SK-N-MC (cell line): ENCODE measurements around the gene PRAC1.

ENCODE experiments used
- EZH2 ChIP-seq: fragments of 200-600 bp; sonication (generic); IDR thresholded peaks from one replicate; pipeline ENCODE4 v1.6.1; 2017; ENCODE audit warnings: antibody characterized with exemption
- POLR2AphosphoS5 ChIP-seq: IDR thresholded peaks from 2 replicates; pipeline ENCODE4 v1.6.1; 2012; ENCODE audit warnings: mild to moderate bottlenecking, low read depth, low read length, borderline replicate concordance

DNA sequence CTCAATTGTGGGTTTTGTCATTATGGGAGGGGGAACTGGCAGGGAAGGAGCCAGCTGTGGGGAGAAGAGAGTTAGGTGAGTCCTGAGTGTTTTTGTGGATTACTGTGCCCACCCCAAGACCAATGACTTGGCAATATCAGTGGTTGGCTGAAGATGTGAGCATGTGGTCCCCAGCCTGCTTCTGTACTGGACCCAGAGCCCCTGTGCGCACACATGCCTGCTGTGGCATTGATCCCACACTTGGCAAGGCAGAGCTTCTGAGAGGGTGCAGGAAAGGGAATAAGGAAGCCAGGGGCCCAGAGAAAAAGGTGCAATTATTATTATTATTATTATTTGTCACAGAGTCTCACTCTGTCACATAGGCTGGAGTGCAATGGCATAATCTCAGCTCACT, 1.3 kb downstream of the PRAC1 start:
- TF ChIP-seq POLR2AphosphoS5 (no peak), EZH2 (no peak)
